IgD-negative memory B cell (primary cell): ENCODE measurements around the gene LFNG. TPM values are rescaled to one million over a fixed set of nuclear protein-coding genes. Genes with fewer than 3 reads are reported as not detected.
"Not testable (repeated sequence)": the region's sequence is repeated elsewhere in the genome, so short reads cannot be mapped to it uniquely, and the experiment has no call there.

Source experiments
- H3K27ac Mint-ChIP-seq, 3 donors: one replicate each; pipeline ENCODE4 v1.8.0; 2020 to 2022; ENCODE audit warnings: mild to moderate bottlenecking in 3 of 3, mixed read lengths in 3 of 3, moderate library complexity in 1 of 3
- H3K27me3 Mint-ChIP-seq: one replicate; pipeline ENCODE4 v1.8.0; 2021; ENCODE audit warnings: mixed read lengths
- H3K36me3 Mint-ChIP-seq: one replicate; pipeline ENCODE4 v1.8.0; 2020; ENCODE audit warnings: mild to moderate bottlenecking, mixed read lengths
- H3K4me1 Mint-ChIP-seq, 3 donors: one replicate each; pipeline ENCODE4 v1.8.0; 2020 to 2022; ENCODE audit warnings: mixed read lengths in 3 of 3, mild to moderate bottlenecking in 1 of 3
- H3K4me3 Mint-ChIP-seq, 4 donors: one replicate each; pipeline ENCODE4 v1.8.0; 2020 to 2022; ENCODE audit warnings: mild to moderate bottlenecking in 4 of 4, mixed read lengths in 4 of 4, moderate library complexity in 3 of 4
- H3K9me3 Mint-ChIP-seq, 3 donors: one replicate each; pipeline ENCODE4 v1.8.0; 2020 to 2021; ENCODE audit warnings: mixed read lengths in 3 of 3, mild to moderate bottlenecking in 1 of 3
- polyA plus RNA-seq: library from polyadenylated mRNA; unstranded; fragments of 300-500 nt; fragmentation: Illumina TruSeq; gene quantifications from one replicate; pipeline ENCODE4 v1.2.3, GENCODE V29; 2021

The LFNG gene
- polyA plus RNA-seq, 1 donor from 2014 or later: 1.7 TPM

GRCh38 chr7:2544541-2545188 is 25.1 kb downstream of the LFNG start:
- Mint-ChIP-seq H3K9me3 (no peaks in the 10 kb centered on the region), H3K36me3 (no peaks in the 10 kb centered on the region), H3K27me3 (no peaks in the 10 kb centered on the region), H3K4me1 (peaks cover 5 to 7% (median 6%) of the 10 kb centered on the region in 3 donors), H3K27ac (peak overlapping the region; percentile 80 to 92 (median 85)), H3K4me3 (peak overlapping the region in 2 of 4 donors; percentile 35 to 45)

GRCh38 chr7:2545746-2546425 is 26.3 kb downstream of the LFNG start:
- H3K9me3 Mint-ChIP-seq: no peaks in the 10 kb centered on the region
- peaks cover 7 to 13% (median 10%) of the 10 kb centered on the region in 3 donors for H3K4me1 Mint-ChIP-seq
- H3K4me3 Mint-ChIP-seq: peak overlapping the region in 3 of 4 donors; percentile 12 to 40 (median 27)
- no peaks in the 10 kb centered on the region for H3K27me3 Mint-ChIP-seq
- peak overlapping the region; percentile 35 to 85 (median 53) for H3K27ac Mint-ChIP-seq
- no peaks in the 10 kb centered on the region for H3K36me3 Mint-ChIP-seq

- Mint-ChIP-seq H3K9me3 (no peaks in the 10 kb centered on the region), H3K27ac (peak overlapping the region in 2 of 3 donors; percentile 21 to 35), H3K27me3 (no peaks in the 10 kb centered on the region), H3K4me3 (peak overlapping the region in 1 of 4 donors; percentile 57), H3K4me1 (peaks cover 8 to 18% (median 10%) of the 10 kb centered on the region in 3 donors), H3K36me3 (no peaks in the 10 kb centered on the region)
These were observed 27.4 kb downstream of the LFNG start for GRCh38 chr7:2546776-2547586.

GRCh38 chr7:2551418-2551817 is 31.8 kb downstream of the LFNG start:
- peaks cover 18 to 32% (median 21%) of the 10 kb centered on the region in 3 donors for H3K4me1 Mint-ChIP-seq
- H3K36me3 Mint-ChIP-seq: no peaks in the 10 kb centered on the region
- H3K9me3 Mint-ChIP-seq: no peaks in the 10 kb centered on the region
- H3K4me3 Mint-ChIP-seq: peak overlapping the region in 2 of 4 donors; percentile 5 to 35
- peak overlapping the region in 1 of 3 donors; percentile 12 for H3K27ac Mint-ChIP-seq
- no peaks in the 10 kb centered on the region for H3K27me3 Mint-ChIP-seq

- Mint-ChIP-seq H3K9me3 (no peaks in the 10 kb centered on the region), H3K36me3 (no peaks in the 10 kb centered on the region), H3K27me3 (no peaks in the 10 kb centered on the region), H3K4me1 (peaks cover 25 to 35% (median 26%) of the 10 kb centered on the region in 3 donors), H3K4me3 (peak overlapping the region in 2 of 4 donors; percentile 86 to 92), H3K27ac (peak overlapping the region in 1 of 3 donors; percentile 96)
These were observed 33.5 kb downstream of the LFNG start for GRCh38 chr7:2553108-2553507.

GRCh38 chr7:2553831-2554581 is 34.4 kb downstream of the LFNG start:
- H3K9me3 Mint-ChIP-seq: no peaks in the 10 kb centered on the region
- no peaks in the 10 kb centered on the region for H3K36me3 Mint-ChIP-seq
- no peaks in the 10 kb centered on the region for H3K27me3 Mint-ChIP-seq
- H3K4me3 Mint-ChIP-seq: peak overlapping the region; percentile 86 to 95 (median 93)
- H3K27ac Mint-ChIP-seq: peak overlapping the region in 1 of 3 donors; percentile 96
- peaks cover 28 to 37% (median 29%) of the 10 kb centered on the region in 3 donors for H3K4me1 Mint-ChIP-seq

GRCh38 chr7:2554661-2555111 is 35.1 kb downstream of the LFNG start:
- Mint-ChIP-seq H3K4me1 (peaks cover 22 to 31% (median 24%) of the 10 kb centered on the region in 3 donors), H3K36me3 (no peaks in the 10 kb centered on the region), H3K27ac (peak overlapping the region in 2 of 3 donors; percentile 93 to 96), H3K4me3 (peak overlapping the region; percentile 86 to 95 (median 93)), H3K9me3 (no peaks in the 10 kb centered on the region), H3K27me3 (no peaks in the 10 kb centered on the region)

- Mint-ChIP-seq H3K9me3 (no peaks in the 10 kb centered on the region), H3K4me1 (peaks cover 21 to 30% (median 26%) of the 10 kb centered on the region in 3 donors), H3K27me3 (no peaks in the 10 kb centered on the region), H3K36me3 (no peaks in the 10 kb centered on the region), H3K4me3 (peak within 1 kb of the TSS; percentile 86 to 95 (median 93)), H3K27ac (peak within 1 kb of the TSS; percentile 93 to 96 (median 93))
These were observed 35.8 kb downstream of the LFNG start, which contains the start of gene BRAT1 for GRCh38 chr7:2555121-2556052. TSS of gene BRAT1 (minus strand) at chr7:2555524. CDS start at chr7:2554431, 1,093 bp downstream.

GRCh38 chr7:2558629-2559282 is 39.2 kb downstream of the LFNG start, which contains the start of gene IQCE:
TSS of gene IQCE (plus strand) at chr7:2558979. CDS start at chr7:2559182, 203 bp downstream.
- Mint-ChIP-seq H3K4me1 (peaks cover 14 to 27% (median 16%) of the 10 kb centered on the region in 3 donors), H3K27me3 (no peaks in the 10 kb centered on the region), H3K27ac (peak within 1 kb of the TSS in 2 of 3 donors; percentile 86), H3K9me3 (no peaks in the 10 kb centered on the region), H3K4me3 (peak within 1 kb of the TSS; percentile 73 to 86 (median 85)), H3K36me3 (no peaks in the 10 kb centered on the region)

GRCh38 chr7:2559283-2559950 is 39.8 kb downstream of the LFNG start:
- no peaks in the 10 kb centered on the region for H3K36me3 Mint-ChIP-seq
- peaks cover 13 to 23% (median 14%) of the 10 kb centered on the region in 3 donors for H3K4me1 Mint-ChIP-seq
- H3K27me3 Mint-ChIP-seq: no peaks in the 10 kb centered on the region
- peak overlapping the region; percentile 63 to 85 (median 74) for H3K4me3 Mint-ChIP-seq
- no peaks in the 10 kb centered on the region for H3K9me3 Mint-ChIP-seq
- H3K27ac Mint-ChIP-seq: peak overlapping the region in 2 of 3 donors; percentile 10 to 56

- peak overlapping the region in 1 of 4 donors; percentile 50 for H3K4me3 Mint-ChIP-seq
- not testable (repeated sequence) for H3K27me3 Mint-ChIP-seq, H3K36me3 Mint-ChIP-seq, H3K9me3 Mint-ChIP-seq, H3K27ac Mint-ChIP-seq
- peaks cover 8 to 24% (median 16%) of the 10 kb centered on the region in 3 donors for H3K4me1 Mint-ChIP-seq
These were observed 44.4 kb downstream of the LFNG start for GRCh38 chr7:2563955-2564354.

GRCh38 chr7:2564970-2565540 is 45.5 kb downstream of the LFNG start:
- Mint-ChIP-seq H3K27me3 (no peaks in the 10 kb centered on the region), H3K27ac (no peak overlapping the region), H3K4me1 (peaks cover 8 to 22% (median 16%) of the 10 kb centered on the region in 3 donors), H3K36me3 (peaks cover under 1% of the 10 kb centered on the region), H3K9me3 (no peaks in the 10 kb centered on the region), H3K4me3 (peak overlapping the region in 1 of 4 donors; percentile 50)
